ENCODE data around the gene ABCA6.
"Not testable (repeated sequence)": the region's sequence is repeated elsewhere in the genome, so short reads cannot be mapped to it uniquely, and the experiment has no call there.

ABCA6 gene

DNA sequence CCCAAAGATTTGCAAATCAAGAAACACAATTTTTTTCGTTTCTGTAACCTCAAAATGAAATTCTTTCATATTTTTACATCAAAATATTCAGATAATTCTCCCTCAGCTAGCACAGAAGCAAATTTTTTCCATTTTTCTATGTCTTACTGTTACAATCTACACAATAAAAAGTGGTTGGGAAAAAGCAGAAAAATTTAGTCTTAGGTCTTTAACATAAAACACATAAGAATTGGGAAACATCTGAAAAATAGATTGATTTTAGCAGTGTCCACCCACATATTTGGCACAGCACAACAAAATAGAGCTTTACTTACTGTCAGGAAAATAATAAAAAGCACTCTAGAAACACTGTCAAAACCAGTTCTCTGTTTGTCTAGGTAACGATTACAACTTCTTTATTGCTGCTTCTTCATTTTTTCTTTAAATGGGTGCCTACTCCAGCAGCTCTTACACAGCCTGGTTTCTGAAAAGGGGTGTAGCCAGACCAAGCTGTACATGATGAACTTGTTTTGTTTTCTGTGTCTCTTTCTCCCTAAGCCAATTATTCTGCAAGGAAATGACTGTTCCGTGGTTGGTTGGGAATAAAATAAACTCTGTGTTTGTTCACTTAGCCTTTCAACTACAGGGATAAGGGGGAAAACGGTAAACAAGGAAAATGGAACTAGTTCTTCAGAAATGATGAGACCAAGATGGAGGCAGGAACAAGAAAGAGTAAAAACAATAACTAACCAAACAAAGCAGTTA, at the start of gene ABCA6:
Gene ABCA6, minus strand, starts transcription at position 465 of the 744 bp plus-strand sequence. CDS start 1,192 bp downstream, outside the sequence.
- no peak for DNase-seq

- DNase-seq = no peak
Measured at GRCh38 chr17:69188796-69189195, 47.1 kb upstream of the ABCA6 start.

- DNase-seq = no peak
Measured at GRCh38 chr17:69188064-69188463, 46.4 kb upstream of the ABCA6 start.

DNA sequence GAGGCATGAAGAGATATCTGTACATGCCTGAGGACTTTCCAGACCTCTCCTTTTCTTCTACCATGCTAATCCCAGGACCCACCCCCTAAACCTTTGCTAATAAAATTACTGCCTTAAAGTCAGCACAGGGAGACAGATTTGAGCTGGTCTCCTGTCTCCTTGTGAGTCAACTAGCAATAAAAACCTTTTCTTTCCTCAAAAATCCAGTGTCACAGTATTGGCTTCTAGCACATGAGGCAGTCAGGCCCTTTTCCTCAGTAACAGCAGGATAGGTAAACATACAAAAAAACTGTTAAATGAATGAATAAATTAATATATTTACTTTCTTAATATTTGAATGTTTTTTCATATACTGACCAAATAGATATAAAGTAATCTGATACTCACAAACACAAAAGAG, 45.6 kb upstream of the ABCA6 start:
- no peak for DNase-seq

DNA sequence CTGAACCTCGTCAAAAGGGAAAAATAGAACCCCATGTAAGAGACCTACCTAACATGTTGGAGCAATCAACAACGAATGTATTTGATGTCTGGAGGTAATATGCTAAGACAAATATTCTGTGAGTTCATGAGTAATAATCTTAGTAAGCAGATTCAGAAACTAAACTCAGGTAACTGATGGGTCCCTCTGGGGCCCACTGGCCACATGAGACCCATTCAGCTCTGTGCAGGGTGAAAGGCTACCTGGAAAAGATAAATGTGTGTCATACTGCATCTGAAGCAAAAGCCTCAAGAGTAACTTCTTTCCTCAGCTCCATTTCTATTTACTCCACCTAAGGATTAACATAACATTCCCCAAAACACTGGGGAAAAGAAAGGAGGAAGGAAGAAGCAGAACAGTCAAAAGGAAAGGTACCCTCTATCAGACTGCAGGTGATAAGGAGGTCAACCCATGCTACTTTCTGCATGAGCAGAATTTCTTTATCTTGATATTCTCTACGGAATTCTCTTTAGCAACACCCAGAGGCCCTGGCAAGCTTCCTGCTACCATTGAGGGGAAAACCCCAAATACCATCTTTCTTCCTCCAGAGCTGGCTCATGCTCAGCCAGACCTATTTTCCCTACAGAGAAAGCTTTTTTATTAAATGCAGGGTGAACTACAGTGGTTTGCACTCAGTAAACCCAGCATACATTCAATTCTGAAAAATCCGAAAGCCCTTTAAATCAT, 37.7 kb upstream of the ABCA6 start:
- no peak for DNase-seq

DNA sequence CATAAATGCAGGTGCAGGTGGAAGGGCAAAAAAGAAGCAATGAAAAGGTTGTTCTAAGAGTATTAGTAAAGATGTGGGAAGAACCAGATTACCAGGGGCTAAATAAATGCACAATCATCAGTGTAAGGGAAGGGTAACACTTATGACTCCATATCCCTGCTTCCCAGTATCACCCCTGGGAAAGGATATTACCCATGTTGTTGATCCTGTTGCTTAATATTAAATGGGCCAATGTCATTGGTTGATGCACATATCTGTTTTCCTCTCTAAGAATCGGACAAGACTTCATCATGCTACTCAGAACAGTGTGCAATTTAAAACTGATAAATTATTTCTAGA, 34.7 kb upstream of the ABCA6 start:
- no peak for DNase-seq

DNA sequence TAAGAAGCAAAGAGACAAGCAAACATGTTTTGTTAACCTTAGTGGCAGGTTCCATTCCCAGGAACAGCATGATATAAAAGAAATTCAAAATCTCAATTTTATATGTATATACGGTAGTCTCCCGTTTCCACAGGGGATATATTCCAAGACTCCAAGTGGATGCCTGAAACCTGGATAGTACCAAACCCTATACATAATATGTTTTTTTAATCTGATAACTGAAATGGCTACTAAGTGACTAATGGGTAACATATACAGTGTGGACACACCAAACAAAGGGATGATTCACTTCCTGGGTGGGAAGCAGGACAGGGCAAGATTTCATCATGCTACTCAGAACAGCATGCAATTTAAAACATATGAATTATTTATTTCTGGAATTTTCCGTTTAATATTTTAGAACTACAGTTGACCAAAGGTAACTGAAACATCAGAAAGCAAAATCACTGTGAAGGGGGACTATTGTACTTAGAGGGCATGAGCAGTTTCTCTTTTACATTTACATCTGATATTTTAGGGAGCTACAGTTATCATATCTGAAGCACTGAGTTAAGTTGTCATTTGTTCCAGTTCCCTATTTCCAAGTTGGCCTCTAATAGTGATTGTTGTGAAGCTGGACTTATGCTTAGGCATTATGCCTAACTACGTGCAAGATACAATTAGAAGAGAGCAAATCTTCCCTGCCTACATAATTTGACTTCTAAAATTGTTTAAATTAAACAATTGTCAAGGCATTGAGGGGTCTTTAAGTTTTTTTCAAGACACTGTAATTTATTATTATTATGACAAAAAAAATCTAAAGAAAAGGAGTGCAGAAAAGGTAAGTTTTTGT, 34.1 kb upstream of the ABCA6 start:
- DNase-seq = no peak

DNA sequence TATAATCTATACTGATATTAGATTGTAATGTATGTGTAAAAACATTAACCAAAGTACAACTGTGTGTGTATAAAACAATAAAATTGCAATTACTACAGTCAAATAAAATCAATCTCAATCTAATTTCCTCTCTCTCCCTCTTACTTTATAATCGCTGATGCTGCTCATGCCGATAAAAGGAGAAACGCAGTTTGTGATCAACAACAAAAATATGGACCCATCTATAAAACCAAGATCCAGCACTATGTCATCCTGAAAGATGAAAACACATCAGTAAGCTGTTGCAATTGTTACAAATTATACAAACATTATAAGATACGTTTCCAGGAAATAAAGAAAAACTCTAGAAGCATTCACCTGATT, 33.5 kb upstream of the ABCA6 start:
- no peak for DNase-seq

DNA sequence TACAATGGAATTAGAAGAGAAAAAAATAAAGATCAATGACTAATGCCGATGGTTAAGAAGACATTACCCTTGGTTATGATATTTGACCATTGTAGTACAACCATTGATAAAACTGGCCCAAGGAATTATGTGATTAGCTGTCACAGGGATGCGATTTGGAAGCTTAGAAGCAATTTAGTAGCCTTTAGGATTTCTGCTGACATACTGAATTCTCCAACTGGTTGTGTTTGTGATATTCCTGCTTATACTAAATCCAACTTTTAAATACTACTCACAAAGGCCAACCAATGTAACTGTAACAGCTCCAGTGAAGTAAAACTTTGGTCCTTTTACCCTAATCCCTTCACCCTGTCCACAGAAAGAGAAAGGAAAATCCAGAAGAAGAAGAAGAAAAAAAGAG, 31.4 kb upstream of the ABCA6 start:
- no peak for DNase-seq

- no peak for DNase-seq
Measured at GRCh38 chr17:69170377-69170776, 28.7 kb upstream of the ABCA6 start.

- not testable (repeated sequence) for DNase-seq
Measured at GRCh38 chr17:69168642-69169041, 26.9 kb upstream of the ABCA6 start.

DNA sequence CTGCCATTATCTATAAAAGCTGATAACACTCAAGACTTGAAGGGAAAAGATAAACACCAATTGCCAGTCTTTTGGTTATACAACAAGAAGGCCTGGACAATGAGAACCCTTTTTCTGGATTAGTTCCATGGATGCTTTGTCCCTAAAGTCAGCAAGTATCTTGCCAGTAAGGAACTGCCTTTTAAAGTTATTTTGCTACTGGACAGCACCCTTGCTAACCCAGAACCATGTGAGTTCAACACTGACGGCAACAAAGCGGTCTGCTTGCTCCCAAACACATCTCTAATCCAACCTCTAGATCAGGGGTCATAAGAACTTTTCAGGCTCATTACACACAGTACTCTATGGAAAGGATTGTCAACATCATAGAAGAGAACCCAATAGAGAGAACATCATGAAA, 25.3 kb upstream of the ABCA6 start:
- no peak for DNase-seq

GRCh38 chr17:69164206-69164605, 22.5 kb upstream of the ABCA6 start:
- no peak for DNase-seq

DNA sequence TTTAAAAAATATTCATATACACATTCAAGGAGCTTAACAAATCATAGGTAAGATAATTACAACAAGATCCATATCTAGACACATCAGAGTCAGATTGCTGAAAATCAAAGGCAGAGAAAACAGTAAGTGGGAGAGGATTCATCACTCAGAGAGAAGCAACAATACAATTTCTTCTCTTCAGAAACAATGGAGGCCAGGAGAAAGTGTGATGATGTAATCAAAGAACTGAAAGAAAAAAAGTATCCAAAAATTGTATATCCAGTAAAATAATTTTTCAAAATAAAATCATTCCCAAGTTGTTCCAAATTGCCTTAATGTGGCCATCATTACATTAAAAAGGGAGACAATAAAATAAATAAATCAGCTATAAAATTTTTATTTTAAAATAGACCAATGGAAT, 17.7 kb upstream of the ABCA6 start:
- no peak for DNase-seq

GRCh38 chr17:69154267-69154666, 12.6 kb upstream of the ABCA6 start:
- DNase-seq = no peak

DNA sequence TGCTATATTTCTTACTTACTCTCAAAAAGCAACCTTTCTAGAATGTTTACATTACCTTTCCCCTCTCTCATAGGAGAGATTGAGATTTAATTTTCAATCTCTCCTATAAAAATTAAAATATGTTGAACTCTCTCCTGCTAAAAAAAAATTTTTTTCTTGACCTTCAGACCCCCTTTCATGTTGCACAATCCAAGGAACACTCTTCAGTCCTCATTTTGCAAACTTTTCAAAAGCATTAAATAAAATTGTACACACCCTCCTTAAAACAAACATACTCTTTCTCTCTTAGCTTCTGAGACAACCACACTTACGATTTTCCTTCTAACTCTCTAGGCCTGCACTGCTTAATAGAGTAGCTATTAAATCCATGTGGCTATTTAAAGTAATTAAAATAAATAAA, 8.6 kb upstream of the ABCA6 start:
- DNase-seq = no peak

GRCh38 chr17:69147460-69147859, 5.8 kb upstream of the ABCA6 start:
- DNase-seq = no peak

DNA sequence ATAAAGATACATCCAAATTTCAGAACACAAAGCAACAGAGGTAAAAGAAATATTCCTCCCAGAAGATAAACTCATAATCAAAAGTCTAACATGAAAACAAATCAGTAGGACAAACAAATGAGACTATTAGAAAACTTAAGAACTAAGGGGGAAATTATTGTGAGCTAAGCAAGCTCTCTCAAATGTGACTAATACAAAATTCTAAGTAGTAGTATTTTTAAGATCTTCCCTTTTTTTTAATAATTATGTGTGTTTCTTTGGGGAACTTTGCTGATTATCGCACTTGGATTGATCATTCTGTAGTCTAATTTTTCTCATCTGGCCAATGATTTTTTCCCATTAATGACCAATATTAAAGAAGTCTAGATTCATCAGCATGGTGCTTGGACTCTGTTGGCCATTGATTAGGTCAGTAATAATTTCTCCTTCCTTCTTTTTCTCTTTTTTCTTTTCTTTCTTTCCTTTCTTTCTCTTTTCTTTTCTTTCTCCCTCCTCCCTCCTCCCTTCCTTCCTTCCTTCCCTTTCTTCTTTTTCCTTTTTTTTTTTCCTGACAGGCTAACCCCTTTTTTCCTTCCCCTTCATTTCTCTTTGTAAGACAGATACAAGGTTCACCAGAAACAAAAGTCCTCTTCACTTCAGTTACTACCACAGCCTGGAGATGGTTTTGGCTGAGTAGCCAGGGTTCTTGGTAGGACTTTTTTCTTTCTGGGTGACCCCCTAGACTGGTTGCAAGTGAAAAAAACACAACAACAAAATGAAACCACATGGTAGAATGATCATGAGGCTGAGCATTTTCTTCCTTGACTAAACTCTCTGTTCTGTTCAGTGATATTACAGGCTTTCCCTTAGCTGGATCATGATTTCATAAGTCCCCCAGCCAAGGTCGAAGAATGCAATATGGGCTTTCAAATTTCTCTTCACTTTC, 2.9 kb upstream of the ABCA6 start:
- no peak for DNase-seq

GRCh38 chr17:69143683-69144231, 2.1 kb upstream of the ABCA6 start:
- no peak for DNase-seq

DNA sequence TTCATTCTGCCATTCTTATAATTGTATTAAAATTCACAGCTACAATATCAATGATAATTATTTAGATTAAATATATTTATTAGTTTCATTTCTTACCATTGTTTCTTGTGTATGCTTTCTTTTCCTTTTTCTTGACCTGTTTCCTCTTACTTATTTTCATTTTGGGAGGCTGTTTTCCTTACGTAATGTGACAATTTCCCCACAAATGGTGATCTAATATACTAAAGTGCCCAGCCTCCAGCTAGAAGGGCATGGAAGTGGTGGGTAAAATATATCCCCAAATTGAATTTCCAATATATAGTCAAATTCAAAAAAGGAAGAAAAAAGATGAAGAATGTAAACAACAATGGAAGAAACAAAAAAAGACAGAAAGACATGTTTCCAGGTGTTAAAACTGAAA, 1.5 kb upstream of the ABCA6 start:
- no peak for DNase-seq

DNA sequence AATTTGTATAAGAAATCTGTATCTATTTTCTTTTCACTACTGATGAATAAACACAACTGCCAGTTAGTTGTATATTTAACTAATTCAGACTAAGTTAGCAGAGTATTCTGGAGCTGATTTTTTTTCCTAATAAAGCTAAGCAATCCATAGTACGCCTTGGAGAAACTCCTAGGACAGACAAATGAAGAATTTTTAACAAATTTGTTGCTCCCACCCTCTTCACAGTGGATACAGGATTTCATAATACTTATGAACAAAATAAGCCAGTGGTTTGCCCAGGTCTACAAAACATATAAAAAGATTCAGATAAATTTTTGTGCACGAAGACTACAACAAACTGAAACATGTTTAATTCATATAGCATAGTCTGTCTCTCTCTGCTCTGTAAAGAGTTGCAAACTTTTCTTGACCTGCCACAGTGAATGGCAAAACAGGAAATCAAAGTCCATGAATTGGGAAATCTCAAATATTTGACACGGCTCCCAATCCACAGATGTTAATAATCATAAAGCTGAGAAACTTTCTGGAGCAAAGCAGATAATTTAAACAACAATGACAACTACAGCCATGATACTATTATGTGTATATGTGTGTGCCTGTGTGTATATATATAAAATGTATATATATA, 594 bp upstream of the ABCA6 start:
- DNase-seq = no peak

GRCh38 chr17:69134112-69134511, 7.6 kb downstream of the ABCA6 start:
- DNase-seq = no peak

Measured in stimulated activated CD4-positive, alpha-beta T cell treated with anti-CD3 and anti-CD28 coated beads, Interleukin-1b, Interleukin-23, amount 100 ng/mL, for 48 hours (primary cell).